GM08714 (cell line): ENCODE measurements around the gene GPX2.

Experiments
- H3K4me3 ChIP-seq: fragments of 200-500 bp; sonication (Bioruptor generic); 2 replicates; pipeline ENCODE4 v1.5.1; 2014; ENCODE audit warnings: mild to moderate bottlenecking, low read length, inconsistent platforms
- ZNF274 ChIP-seq: IDR thresholded peaks from 2 replicates; pipeline ENCODE4 v1.6.1; 2012; ENCODE audit warnings: mild to moderate bottlenecking, low read depth, low read length

Gene GPX2

GRCh38 chr14:64942531-64943111, at the start of gene GPX2:
GPX2 (minus strand) TSS chr14:64942745; CDS start chr14:64942726, 19 bp downstream.
- H3K4me3 ChIP-seq: no peak within 1 kb of the TSS
- TF ChIP-seq ZNF274: no peak

DNA sequence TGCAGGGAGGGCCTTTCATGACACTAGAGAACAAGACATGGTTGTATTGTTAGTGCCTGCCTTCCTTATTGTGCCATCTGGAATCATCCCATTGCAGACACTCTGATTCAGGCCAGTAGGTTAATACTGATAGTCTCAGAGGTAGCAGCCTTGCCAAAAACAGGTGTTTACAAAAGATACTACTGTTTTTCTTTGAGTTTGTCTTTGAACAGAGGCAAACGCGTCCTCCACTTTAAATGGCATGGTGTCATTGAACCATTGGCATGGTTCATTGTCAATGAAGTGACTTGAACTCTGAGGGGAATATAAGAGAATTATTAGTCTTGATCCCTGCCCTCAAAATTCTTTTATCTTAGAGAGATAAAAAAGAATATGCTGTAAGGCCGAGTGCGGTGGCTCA, 48.4 kb upstream of the GPX2 start:
- TF ChIP-seq ZNF274: no peak
- H3K4me3 ChIP-seq: no peak overlapping the region

DNA sequence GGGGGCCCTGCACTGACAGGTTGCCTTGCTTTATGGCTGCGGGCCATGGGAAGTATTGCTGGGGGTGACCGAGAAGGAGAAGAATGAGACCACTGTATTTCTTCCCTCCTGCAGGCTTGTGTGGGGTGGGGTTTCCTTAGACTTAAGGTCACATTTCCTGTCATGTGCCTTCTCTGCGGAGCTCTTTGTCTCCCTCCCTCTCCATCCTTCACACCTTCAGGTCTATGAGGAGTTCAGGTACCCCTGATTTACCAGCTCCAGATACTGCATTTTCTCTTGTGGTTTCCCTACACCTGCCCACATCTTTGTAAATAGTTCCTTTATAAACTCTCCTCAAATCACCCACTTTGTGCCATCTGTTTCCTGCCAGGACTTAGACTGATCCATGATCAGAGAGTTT, 47.8 kb upstream of the GPX2 start:
- no peak overlapping the region for H3K4me3 ChIP-seq

GRCh38 chr14:64987438-64987767, 44.9 kb upstream of the GPX2 start:
- H3K4me3 ChIP-seq: peak overlapping the region; percentile 92
- no peak for TF ChIP-seq ZNF274

More for the DNA sequence above, 47.8 kb upstream of the GPX2 start:
- no peak for TF ChIP-seq ZNF274

GRCh38 chr14:64986648-64987437, 44.3 kb upstream of the GPX2 start, which contains the start of gene FNTB:
FNTB (plus strand) TSS chr14:64986895; CDS start chr14:64986954, 59 bp downstream.
- H3K4me3 ChIP-seq: peak within 1 kb of the TSS; percentile 92
- no peak for TF ChIP-seq ZNF274

DNA sequence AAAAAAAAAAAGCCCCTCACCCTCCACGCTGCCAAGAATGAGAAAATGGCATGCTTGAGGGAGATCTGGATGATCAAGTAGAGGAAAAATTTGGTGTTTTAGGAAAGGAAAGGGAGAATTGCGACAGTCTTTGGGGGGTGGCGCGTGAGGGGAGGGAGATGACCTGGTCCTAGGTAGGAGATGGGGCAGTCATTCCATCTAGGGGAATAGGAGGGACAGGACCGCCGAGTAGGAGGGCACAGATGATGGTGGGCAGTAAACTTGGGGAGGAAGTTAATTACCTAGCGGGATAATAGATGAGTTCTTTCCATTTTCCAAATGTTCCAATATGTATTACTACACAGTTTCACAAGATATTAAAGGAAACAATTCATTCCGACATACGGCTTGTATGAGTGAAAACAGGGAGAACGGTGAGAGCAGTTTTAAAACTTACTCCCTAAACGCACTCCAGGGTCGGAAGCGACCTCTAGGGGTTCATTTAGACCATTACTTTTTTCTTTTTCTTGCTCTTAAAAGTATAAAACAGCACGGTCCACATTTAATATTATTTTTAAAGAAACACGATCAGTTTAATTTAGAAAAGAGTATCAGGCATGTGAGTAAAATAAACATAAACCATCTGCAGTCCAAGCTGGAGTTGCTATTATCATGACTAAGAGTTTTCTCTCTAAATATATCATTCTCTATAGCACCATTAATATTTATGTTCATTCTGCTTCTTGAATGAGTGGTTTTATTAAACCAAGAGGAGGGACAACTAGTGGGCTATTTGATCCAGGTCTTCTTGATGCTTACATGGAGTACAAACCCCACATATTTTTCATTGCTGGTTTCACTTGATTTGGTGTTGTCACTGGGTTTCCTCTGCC, 41.1 kb upstream of the GPX2 start:
- no peak for TF ChIP-seq ZNF274
- peak overlapping the region; percentile 10; the same call in 1 of the 2 replicates for H3K4me3 ChIP-seq

DNA sequence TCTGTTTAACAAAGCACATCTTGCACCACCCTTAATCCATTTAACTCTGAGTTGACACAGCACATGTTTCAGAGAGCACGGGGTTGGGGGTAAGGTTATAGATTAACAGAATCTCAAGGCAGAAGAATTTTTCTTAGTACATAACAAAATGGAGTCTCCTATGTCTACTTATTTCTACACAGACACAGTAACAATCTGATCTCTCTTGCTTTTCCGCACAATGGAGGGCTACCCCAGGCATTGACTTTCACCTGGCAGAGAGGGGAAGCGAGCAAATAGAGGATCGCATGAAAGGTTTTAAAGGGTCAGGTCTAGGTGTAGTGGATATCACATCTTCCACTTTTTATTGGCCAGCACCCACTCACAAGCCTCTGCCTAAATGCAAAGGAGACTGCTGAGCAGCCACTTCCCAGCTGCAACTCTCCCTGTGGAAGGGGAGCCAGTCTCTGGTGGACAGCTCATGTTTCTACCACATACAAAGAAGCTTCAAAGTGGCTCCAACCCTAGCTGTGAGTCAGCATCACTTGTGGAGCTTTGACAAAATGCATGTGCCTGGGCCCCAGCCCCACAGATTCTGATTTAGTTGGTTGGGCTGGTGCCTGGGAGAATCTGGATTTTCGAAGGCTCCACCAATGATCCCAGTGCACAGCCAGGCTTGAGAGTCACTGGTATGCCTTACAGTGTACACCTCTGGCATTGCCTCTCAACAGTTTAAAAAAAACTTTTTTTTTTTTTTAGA, 37.0 kb upstream of the GPX2 start:
- no peak overlapping the region for H3K4me3 ChIP-seq
- TF ChIP-seq ZNF274: no peak

- H3K4me3 ChIP-seq: no peak overlapping the region
- no peak for TF ChIP-seq ZNF274
Observed at GRCh38 chr14:64974563-64974962, 32.0 kb upstream of the GPX2 start.

- TF ChIP-seq ZNF274: no peak
Observed at GRCh38 chr14:64973826-64974225, 31.3 kb upstream of the GPX2 start.

GRCh38 chr14:64973026-64973442, 30.5 kb upstream of the GPX2 start:
- TF ChIP-seq ZNF274: no peak
- no peak overlapping the region for H3K4me3 ChIP-seq

More at GRCh38 chr14:64973826-64974225, 31.3 kb upstream of the GPX2 start:
- no peak overlapping the region for H3K4me3 ChIP-seq

- peak within 1 kb of the TSS; percentile 45 for H3K4me3 ChIP-seq
- no peak for TF ChIP-seq ZNF274
Observed at GRCh38 chr14:64971943-64972791, 29.6 kb upstream of the GPX2 start, which contains the start of gene RAB15. RAB15 (minus strand) TSS chr14:64972336; CDS start chr14:64972076, 260 bp downstream.

DNA sequence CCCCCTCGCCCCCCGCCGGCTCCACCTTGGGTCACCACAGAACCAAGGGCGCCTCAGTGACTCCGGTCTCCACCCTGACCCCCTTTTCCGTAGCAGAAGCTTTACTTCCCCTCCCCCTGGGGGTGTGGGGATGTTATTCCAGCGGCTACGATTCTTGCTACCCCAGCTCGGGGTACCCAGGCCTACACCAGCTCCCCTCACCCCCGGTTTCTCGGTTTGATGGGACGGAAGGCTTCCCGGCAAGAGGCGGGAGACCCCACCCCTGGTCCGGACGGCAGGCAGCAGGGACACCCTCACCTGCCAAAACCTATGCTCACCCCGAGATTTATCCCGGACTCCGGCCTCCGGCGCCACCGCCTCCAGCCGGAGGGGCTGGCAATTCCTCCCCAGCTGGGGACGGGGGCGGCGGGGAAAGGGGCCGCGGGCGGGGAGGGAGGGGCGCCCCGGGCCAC, 29.0 kb upstream of the GPX2 start:
- H3K4me3 ChIP-seq: peak overlapping the region; percentile 45
- no peak for TF ChIP-seq ZNF274

DNA sequence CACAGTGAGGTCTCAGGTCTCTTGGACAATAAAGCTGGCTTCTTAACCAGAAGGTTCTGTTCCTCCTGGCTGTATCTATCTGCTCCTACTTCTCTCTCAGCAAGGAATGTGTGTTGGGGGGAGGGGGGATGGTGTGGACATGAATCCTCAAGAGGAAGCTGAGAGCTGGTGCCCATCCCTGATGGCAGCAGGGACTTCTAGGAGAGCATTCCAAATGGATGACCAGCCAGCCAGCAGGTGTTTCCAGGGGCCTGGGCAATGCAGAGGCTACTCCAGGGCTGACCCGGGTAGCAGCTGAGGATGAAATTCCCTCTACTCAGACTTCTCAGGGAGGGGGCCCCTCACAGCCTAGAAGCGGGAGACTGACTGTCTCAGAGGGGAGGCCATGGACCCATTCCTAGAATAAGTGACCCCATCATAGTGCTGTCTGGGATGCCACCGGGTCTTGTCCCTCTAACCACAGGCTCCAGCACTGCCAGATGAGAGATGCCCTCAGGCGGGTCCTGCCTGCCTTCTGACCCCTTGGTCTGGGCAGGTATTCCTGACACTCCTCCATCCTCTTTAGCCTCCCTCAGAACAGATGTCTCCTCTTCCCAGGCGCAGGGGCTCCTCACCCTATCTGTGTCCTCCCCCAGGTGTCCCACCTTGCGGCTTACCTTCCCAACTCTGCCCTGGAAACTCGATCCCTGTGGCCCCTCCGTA, 28.4 kb upstream of the GPX2 start:
- H3K4me3 ChIP-seq: no peak overlapping the region
- no peak for TF ChIP-seq ZNF274
